Right lobe of liver (tissue), 4 donors: ENCODE results near the gene ZGRF1.

ENCODE experiments used
- POLR2A ChIP-seq: fragments of 450-650 bp; IDR thresholded peaks from one replicate; pipeline ENCODE4 v1.6.1; 2017; ENCODE audit warnings: antibody characterized with exemption, mild to moderate bottlenecking
- TF ChIP-seq, protein P1 (sequence below), 4 donors: fragments of 200-600 bp in 3 of 4; fragments of 450-650 bp in 1 of 4; IDR thresholded peaks; one replicate each; pipeline versions ENCODE4 v1.5.1 to v1.8.0; 2016 to 2022; ENCODE audit warnings: antibody characterized with exemption in 4 of 4, mild to moderate bottlenecking in 2 of 4
- donor health status: DM: no; HTN: no; CAD: no.
- donor health status: DM: no; HTN: no; CAD: no.
- donor health status: DM: no; HTN: yes; CAD: no.

GRCh38 chr4:112642526-112642925 is 5.8 kb upstream of the ZGRF1 start:
- TF ChIP-seq, protein P1, sequence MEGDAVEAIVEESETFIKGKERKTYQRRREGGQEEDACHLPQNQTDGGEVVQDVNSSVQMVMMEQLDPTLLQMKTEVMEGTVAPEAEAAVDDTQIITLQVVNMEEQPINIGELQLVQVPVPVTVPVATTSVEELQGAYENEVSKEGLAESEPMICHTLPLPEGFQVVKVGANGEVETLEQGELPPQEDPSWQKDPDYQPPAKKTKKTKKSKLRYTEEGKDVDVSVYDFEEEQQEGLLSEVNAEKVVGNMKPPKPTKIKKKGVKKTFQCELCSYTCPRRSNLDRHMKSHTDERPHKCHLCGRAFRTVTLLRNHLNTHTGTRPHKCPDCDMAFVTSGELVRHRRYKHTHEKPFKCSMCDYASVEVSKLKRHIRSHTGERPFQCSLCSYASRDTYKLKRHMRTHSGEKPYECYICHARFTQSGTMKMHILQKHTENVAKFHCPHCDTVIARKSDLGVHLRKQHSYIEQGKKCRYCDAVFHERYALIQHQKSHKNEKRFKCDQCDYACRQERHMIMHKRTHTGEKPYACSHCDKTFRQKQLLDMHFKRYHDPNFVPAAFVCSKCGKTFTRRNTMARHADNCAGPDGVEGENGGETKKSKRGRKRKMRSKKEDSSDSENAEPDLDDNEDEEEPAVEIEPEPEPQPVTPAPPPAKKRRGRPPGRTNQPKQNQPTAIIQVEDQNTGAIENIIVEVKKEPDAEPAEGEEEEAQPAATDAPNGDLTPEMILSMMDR (IDR thresholded peaks at IDR 0.05) = no peak
- TF ChIP-seq POLR2A = no peak
